GM18498 (cell line): ENCODE data around the gene PCCB.
"Not testable (repeated sequence)": the region's sequence is repeated elsewhere in the genome, so short reads cannot be mapped to it uniquely, and the experiment has no call there.

Source experiments
- ATAC-seq: cut with Tn5 transposase; IDR thresholded peaks from one replicate; pipeline ENCODE4 v1.9.1; 2021; ENCODE audit warnings: mild to moderate bottlenecking, moderate library complexity; ENCODE audit not compliant: unreplicated experiment

PCCB gene

GRCh38 chr3:136250059-136250902 lies at the start of gene PCCB:
Gene PCCB (plus strand): TSS chr3:136250340. CDS start chr3:136250376, 36 bp downstream.
- peak; percentile 99 for ATAC-seq

GRCh38 chr3:136207489-136208115 lies 42.5 kb upstream of the PCCB start:
- ATAC-seq = no peak

GRCh38 chr3:136209921-136210320 lies 40.2 kb upstream of the PCCB start:
- no peak for ATAC-seq

- ATAC-seq = no peak
Measured at GRCh38 chr3:136211547-136211946, 38.6 kb upstream of the PCCB start.

- ATAC-seq = not testable (repeated sequence)
Measured at GRCh38 chr3:136222746-136223145, 27.4 kb upstream of the PCCB start.

GRCh38 chr3:136232413-136232812 lies 17.7 kb upstream of the PCCB start:
- no peak for ATAC-seq

- no peak for ATAC-seq
Measured at GRCh38 chr3:136235545-136235944, 14.6 kb upstream of the PCCB start.

- no peak for ATAC-seq
Measured at GRCh38 chr3:136236109-136236508, 14.0 kb upstream of the PCCB start.

GRCh38 chr3:136237103-136237502 lies 13.0 kb upstream of the PCCB start:
- ATAC-seq = no peak

- ATAC-seq = no peak
Measured at GRCh38 chr3:136237961-136238649, 12.0 kb upstream of the PCCB start.

GRCh38 chr3:136239094-136239493 lies 11.0 kb upstream of the PCCB start:
- ATAC-seq = no peak

GRCh38 chr3:136245691-136246090 lies 4.4 kb upstream of the PCCB start:
- no peak for ATAC-seq

GRCh38 chr3:136247436-136247835 lies 2.7 kb upstream of the PCCB start:
- ATAC-seq = no peak

- no peak for ATAC-seq
Measured at GRCh38 chr3:136247855-136248590, 2.1 kb upstream of the PCCB start.

GRCh38 chr3:136249091-136249490 lies 1.0 kb upstream of the PCCB start:
- no peak for ATAC-seq

GRCh38 chr3:136249593-136249992 lies 547 bp upstream of the PCCB start:
- no peak for ATAC-seq

- peak; percentile 29 for ATAC-seq
Measured at GRCh38 chr3:136250903-136251460, 842 bp downstream of the PCCB start.

- no peak for ATAC-seq
Measured at GRCh38 chr3:136251511-136251910, 1.4 kb downstream of the PCCB start.

GRCh38 chr3:136255672-136256406 lies 5.7 kb downstream of the PCCB start:
- ATAC-seq = no peak

- ATAC-seq = no peak
Measured at GRCh38 chr3:136258199-136258598, 8.1 kb downstream of the PCCB start.
